ENCODE measurements around the gene LRCOL1.

The LRCOL1 gene

DNA sequence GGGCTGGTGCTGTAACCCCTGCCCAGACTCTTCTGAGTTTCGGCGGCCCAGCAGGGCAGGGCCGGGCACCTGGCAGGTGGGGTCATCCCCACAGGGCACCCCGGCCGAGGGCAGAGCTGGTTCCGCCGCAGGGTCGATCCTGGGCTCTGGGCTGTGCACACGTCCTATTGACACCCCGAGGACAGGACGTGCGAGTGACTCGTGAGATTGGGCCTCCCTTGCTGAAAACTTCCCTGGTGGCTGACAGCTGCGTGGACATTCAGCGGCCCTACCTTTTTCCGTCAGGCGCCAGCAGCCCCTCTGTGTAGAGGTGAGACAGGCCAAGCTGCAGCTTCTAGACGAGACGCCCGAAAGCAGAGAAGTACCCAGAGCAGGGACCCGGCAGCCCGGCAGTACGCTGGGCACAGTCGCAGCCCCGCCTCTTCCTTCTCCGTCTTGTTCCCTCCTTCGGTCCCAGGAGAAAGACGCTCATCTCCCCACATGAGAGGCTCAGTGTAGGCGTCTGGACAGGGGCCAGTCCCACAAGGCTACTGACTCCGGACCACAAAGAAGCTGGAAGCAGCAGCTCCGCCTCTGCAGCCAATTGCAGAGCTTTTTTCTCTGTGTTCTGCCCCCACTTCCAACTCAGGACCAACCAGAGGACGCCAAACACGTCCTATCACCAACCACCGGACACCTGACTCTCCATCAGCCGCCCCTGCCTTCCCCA is at the start of gene LRCOL1:
Gene LRCOL1 (minus strand): TSS at position 532 of the 709 bp plus-strand sequence. CDS start 4,331 bp downstream, outside the sequence.
- no peak for DNase-seq (ENCODE audit: low read depth, low spot score)

DNA sequence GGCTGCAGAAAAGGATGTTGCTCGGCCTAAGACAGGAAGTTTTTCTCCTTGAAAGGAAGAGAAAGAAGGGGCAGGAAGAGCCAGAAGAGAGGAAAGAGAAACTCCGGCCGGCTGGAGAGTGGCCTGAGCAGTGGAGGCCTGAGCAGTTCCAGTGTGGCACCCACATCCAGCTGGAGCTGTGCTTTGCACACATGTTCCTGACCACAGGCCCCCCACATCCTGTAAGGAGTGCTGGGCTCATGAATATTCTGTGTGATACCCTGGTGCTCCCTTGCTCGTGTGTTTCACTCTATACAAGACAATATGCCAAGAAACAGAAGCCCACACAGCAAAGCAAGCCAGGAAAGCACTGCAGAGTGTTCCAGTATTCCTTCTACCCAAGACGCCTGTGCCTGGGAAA is 49.7 kb upstream of the LRCOL1 start:
- no peak for DNase-seq (ENCODE audit: low read depth, low spot score)

DNA sequence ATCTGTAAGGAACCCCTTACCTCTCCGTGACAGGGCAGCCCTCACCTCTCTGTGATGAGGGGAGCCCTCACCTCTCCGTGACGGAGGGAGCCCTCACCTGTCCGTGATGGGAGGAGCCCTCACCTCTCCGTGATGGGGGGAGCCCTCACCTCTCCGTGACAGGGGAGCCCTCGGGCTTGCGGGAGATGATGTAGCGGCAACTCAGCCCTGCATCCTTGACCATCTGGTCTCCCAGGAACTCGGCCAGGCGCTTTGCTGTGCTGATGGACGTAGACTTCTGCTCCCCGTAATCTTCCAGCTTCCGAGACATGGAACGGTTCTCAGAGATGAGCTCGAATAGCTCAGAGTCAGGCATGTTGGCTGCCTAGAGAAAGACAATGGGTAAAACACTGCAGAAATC is 48.8 kb upstream of the LRCOL1 start:
- no peak for DNase-seq (ENCODE audit: low read depth, low spot score)

DNA sequence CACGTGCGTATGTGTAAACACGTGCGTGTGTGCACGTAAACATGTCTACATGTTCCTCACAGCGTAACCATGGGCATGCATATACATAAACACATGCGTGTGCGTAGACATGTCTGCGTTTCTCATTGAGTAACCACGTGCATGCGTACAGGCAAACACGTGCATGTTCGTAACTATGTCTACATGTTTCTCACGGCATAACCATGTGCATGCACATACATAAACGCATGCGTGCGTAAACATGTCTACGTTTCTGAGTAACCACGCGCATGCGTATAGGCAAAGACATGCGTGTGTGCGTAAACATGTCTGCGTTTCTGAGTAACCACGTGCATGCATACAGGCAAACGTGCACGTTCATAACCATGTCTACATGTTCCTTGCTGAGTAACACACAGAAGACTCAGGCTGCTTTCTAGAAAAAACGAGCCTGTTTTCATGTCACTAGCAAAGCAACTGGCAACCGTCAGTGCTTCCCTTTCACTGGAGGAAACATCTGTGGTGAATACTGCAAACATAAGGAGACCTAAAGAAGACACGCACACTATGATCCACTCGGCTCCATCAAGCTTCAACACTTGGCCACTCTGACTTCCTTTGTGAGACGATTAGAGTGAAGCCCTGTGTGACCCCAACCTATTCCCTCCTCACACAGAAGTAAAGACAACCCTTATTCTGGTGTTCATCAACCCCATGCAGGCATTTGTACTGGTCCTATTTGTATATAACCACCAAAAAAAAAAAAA is 47.9 kb upstream of the LRCOL1 start:
- no peak for DNase-seq (ENCODE audit: low read depth, low spot score)

DNA sequence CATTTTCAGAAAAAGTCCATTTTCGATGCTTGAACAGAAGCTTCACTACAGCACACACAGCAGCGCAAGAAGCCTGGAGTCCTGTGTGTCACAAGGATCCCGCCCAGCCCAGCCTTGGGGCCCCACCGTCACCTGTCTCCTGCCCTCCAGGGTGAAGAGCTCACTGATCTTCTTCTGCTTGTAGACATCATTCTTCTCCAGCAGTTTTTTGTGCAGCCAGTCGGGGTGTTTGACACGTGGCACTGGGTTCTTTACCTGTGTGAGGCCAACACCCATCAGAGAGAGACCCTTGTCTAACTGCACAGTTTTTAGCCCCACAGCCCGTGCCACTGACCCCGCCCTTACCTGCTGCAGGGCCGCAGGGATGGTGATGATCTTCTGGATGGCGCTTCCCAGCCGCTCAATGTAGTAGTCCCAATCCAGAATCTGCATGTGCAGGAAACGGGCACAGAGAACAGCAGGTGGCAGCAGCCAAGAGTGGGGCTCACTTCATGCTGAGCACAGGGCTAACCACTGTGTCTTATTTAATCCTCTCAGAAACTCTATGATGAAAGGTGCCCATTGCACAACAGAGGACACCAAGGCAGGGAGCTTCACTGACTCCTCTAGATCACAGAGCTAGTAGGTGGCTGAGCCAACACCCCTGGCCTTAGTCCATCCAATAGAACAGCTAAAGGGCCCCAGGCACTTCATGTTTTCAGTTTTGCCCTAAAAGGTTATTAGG is 46.8 kb upstream of the LRCOL1 start:
- no peak for DNase-seq (ENCODE audit: low read depth, low spot score)

DNA sequence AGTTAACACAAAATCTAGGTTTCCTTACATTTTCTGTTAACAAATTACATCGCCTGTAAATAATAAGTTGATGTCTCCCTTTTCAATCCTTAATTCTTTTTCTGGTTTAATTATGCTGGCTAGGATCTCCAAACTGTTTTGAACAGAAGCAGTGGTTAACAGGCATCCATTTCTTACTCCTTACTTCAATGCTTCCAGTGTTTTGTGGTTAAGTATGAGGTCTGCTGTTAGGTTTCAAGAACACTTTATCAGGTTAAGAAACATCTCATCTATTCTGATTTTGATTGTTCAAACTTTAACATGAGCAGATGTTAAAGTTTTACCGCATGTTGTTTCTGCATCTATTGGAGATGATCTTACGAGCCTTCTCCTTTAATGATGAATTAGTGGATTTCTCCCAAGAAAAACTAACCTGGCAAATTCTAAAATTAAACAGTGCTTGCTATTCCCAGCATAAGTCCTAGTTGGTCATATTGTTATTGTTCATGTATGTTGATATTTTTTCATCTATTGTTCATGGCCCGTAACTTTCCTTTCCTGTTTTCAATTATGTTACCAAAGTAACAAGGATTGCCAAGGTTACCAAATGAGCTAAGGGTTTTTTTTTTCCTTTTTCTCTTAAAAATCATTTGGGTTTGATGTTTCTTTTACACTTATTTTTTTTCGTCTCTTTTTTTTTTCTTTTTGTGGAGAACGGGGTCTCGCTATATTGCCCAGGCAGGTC is 43.3 kb upstream of the LRCOL1 start:
- DNase-seq (ENCODE audit: low read depth, low spot score): no peak

DNA sequence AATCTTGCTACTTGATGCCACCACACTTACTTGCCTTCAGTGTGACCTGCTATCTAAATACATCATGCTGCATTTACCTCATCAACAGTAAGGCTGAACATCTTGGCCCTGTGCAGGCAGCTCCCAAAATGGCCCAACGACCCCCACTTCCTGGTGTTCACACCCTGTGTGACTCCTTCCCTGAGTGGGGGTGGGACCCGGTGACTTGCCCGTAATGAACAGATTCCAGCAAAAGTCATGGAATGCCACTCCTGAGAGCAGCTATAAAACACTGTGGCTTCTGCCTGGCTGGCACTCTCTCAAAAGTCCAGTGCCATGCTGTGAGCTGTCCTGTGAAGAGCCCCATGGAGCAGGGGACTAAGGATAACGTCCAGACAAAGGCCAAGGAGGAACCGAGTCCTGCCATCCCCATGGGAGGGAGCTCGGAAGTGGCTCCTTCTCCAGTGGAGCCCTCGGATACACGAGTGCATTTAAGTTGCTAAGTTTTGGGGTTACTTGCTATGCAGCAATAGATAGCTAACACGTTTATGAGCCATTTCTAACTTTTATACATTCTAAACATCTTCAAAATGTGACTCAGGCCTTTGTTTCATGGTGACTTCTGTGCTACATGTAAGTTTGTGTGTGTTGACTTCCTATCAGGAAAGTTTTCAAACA is 41.2 kb upstream of the LRCOL1 start:
- no peak for DNase-seq (ENCODE audit: low read depth, low spot score)

DNA sequence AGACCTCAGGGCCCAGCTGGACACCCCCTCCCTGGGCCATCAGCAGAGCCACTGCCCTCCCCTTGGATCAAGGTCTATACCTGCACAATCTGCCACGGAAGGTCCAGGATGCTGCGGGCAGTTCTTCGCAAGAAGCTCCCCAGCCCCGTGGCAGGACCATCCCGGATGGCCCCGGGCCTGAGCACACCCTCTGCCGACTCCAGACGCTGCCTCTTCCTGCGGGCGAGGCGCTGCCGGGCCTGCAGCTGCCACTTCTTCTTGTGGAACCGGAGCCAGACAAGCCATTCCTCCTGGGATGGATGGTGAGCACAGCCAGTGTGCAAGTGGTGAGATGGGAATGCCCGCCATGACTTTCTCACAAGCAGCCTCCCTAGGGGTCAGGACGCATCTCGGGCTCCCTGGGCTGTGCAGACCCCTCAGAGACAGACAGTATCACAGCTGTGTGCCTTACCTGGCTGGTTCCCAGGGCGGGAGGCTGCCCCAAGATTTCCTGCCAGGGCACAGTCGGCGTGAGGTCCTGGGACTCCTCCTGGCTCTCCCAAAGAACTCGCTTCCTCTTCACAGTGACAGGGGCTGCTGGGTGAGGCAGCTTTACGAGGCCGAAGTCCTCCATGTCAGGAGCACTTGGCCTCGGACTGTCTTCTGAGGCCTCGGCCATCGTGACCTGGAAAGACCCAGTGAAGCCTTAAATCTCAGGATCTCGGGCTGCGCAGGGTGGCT is 39.0 kb upstream of the LRCOL1 start:
- DNase-seq (ENCODE audit: low read depth, low spot score): no peak

DNA sequence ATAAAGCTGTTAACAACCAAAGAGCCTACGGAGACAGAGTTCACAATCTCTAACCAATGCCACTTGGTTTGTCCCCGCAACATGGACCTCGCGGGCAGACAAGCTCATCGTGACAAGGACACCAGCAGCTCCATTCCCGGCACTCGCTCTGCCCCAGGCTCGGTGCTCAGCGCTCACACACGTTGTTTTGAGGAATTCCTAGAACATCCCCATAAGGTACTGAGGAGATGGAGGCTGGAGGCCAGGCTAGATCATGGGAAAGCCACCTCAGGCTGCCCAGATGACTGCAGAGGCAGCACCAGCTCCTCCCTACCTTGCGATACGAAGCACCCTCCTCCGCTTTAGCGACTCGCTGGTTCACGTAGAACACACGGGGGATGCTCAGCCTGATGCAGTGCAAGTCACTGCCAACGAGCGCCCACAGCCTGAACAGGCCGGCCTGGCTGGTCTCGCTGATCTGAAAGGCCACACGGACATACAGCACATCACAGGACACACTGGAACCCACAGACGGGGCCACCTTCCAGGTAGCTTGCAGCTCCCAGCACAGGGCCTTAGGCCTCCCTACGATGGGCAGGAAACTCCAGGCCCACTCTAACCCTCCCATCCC is 38.3 kb upstream of the LRCOL1 start:
- DNase-seq (ENCODE audit: low read depth, low spot score): no peak

DNA sequence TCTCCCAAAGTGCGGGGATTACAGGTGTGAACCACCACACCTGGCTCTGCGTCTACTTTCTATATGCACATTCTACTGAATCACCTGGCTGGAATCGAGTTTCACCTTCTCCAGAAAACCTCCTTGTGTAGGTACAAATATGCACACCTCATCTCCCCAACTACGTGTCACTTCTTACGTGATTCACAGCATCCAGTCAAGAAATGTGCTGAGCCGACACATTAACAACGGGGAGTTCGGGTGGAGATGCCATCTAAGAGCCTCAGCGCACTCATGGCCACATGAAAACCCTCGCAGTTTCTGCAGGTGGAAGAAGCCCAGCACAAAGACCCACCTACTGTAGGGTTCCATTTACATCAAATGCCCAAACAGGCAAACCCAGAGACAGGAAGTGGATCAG is 37.5 kb upstream of the LRCOL1 start:
- DNase-seq (ENCODE audit: low read depth, low spot score): no peak

DNA sequence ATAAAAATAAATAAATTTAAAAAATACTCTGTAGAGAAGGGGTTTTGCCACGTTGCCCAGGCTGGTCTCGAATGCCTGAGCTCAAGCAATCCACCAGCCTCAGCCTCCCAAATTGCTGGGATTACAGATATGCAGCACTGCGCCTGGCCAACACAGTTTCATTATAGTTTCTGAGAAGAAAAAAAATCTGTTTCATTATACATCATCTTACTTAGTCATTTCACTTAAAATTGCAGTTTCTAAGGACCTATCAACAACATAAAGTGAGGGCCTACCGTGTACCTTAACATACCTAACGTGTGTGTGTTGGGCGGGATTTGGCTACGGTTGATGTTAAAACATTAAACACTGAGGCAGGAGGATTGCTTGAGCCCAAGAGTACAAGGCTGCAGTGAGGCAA is 36.5 kb upstream of the LRCOL1 start:
- DNase-seq (ENCODE audit: low read depth, low spot score): no peak

DNA sequence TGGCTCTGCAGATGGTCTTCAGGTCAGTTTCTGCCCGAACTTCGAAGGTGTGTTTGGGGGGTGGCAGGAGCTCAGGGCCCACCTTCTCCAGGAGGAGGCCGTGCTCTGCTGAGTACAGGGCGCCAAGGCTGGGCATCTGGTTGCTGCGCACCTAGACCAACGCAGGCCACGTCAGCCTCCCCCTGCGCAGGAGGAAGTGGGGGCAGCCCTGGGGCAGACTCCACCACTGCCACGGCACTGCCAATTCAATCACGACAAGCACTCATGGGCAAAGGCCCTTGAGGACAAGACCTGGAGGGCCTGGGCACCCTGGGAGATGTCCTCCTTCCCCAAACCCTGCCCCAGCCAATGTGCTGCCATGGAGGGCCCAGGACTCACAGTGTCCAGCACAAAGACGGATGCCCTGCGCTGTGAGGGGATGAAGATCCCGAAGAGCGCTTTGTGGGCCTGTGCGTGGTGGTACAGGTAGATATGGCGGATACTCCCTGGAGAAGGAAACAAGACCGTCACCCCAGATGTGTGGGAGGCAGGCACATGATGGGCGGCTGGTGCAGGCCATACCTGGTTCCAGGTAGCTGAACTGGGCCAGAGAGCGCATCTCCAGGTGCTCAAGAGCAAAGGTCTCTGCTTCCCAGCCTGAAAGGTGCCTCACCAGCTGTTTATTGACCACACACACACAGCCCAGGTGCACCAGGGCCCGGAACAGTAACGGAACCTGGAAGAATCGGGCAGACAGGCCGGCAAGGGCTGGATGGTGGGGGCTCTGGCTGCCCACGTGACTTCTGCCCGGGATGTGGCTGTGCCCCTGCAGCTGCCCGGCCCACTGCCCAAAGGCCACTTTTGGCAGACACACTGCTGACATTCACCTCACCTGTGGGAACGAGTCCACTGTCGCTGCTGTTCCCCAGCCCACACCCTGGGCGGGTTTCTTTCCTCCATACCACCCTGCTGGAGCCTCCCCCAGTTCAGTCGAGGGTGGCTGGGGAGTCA is 32.8 kb upstream of the LRCOL1 start:
- no peak for DNase-seq (ENCODE audit: low read depth, low spot score)

DNA sequence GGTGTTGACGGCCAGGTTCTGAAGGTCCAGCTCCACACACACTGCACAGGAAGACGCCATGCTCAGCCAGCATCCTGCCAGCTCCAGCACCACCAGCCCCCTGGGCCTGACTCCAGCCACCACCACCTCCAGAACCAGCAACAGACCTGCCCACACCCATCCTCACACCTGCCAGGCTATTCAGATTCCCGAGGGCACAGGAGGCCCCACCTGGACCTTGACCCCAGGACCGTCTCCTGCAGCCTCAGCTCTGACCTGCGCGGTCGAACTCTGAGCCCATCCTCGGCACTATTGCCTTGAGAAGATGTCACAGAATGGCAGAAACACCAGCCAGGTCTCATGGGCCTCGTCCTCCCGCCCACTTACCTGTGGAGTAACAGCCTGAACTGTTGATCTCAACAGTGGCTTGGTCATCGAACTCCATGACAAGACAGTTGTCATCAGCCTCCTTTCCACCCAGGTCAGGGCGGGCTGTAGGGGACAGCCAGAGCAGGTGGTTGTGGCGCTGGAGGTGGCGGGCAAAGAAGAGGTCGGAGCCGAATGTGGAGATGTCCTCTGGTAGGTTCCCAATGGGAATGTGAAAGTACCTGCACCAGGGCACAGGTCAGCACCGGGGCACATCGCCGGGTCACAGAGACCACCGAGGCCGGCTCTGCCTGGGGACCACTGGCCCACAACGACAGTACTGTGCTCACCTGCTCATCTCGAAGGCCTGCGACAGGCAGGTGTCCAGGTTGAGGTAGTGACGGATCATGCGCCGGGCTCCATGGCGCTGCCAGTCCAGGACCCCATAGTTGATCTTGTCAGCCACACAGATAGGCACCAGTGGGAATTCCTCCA is 31.6 kb upstream of the LRCOL1 start:
- DNase-seq (ENCODE audit: low read depth, low spot score): no peak

DNA sequence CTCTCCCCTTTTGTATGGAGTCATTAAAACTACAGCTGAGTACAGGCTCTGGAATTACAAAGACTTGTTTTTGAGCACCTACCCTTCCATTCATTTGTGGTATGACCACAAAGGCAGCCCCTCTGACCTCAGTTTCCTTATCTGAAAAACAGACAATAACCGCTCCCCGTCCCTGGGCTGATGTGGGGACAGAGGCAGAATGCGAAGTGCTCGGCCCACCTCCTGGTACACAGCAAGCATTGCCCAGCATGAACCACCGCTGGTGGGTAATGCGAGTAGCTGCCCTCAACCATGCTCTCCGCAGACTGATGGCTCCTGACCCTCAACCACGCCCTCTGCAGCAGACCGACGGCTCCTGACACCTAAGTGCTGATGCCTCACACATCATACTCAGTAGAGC is 30.6 kb upstream of the LRCOL1 start:
- DNase-seq (ENCODE audit: low read depth, low spot score): no peak

DNA sequence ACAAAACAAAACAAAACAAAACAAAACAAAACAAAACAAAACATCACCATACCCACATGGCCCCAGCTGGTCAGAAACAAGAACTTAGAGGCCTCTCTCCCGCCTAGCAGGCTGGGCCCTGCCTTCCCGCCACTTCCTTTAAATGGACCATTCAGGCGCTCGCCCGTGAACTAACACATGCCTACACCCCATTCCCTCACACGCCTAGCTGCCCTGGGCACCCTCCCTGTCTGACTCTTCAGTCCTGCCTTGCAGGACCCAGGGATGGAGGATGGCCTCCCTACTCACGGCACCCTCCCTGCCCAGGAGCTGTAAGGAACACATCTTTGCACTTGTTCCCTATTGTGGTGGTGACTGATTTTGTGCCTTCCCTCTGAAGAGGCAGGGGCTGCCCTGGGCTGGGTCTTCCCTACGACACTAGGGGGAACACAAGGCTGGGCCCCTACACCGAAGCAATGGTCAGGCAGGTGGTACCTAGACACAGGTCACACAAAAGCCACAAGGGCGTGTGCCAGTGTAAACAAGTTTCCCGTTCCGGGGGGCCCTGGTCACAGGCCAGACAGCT is 29.7 kb upstream of the LRCOL1 start:
- no peak for DNase-seq (ENCODE audit: low read depth, low spot score)

DNA sequence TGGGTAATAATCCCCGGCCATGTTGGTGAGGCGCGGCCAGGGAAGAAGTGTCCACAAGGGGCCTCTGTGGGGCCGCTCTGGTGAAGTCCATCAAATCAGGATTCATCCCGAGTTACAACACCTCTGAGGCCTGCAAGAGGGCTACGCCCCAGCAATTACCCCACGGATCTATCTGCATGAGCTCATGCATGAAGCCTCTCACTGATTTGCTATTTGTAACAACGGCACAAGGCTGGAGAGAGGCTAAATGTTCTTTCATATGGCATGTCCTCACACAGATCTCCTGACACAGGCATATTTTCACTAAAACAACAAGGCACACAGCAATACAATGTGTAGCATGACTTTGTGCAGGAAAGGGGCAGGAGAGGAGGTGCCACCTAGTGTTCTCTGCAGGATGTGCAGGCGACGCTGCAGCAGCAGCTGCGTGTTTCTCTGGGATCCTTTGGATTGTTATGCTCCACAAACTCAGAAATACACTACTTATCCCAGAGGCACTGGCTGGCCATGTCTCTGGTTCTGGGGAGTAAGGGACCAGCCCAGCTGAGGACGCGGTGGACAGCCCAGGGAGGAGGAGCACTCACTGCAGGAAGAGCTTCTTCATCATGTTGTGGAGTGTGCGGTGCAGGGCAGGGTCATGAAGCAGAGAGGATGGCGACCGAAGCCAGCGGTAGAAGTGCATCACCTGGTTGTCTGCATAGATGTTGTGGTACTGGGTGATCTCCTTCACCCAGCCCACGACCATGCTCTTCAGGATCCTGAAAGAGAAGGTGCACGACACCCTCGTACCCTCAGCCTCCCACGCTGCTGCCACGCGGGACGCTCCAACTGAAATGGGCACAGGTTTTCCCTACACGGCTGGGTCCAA is 28.4 kb upstream of the LRCOL1 start:
- no peak for DNase-seq (ENCODE audit: low read depth, low spot score)

DNA sequence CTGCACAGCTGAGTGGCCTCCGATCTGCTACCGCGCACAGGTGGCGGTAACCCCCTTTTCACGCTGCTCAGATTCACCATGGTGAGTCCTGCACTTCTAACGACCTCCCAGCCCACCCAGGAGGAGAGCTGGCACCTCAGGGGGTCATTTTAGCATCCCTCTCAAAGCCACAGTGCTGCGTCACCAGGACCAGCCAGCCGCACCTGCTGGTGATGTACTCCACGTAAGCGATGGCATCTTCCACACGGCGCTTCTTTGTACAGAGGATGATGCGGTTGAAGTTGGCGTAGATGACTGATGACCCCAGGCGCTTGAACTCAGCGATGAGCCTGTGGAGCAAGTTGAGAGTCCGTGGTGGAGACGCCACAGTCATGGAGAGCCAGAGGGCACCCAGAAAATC is 27.4 kb upstream of the LRCOL1 start:
- DNase-seq (ENCODE audit: low read depth, low spot score): no peak
